Kidney (tissue), 14 donors: Measurements from ENCODE around the gene CEP20. TPM values are rescaled to one million over a fixed set of nuclear protein-coding genes. Genes with fewer than 3 reads are reported as not detected.

ENCODE experiments used
- DNase-seq, 5 donors: peaks; one replicate each; pipeline ENCODE4 v3.0.0-alpha.2; 2013 to 2020
- FAIRE-seq: peaks from 2 replicates; lab custom pipeline; 2012; peaks lifted over from hg19 to GRCh38; lab: Jason Lieb, UNC
- H3K27ac ChIP-seq, 2 donors: one replicate each; pipeline ENCODE4 v1.7.0; 2013; ENCODE audit warnings: low read depth in 2 of 2, low read length in 2 of 2, inconsistent platforms in 1 of 2
- H3K27me3 ChIP-seq: one replicate; pipeline ENCODE4 v1.7.1; 2013; ENCODE audit warnings: low read length, inconsistent platforms; ENCODE audit not compliant: control insufficient read depth, insufficient read depth
- H3K36me3 ChIP-seq, 3 donors: one replicate each; pipeline versions ENCODE4 v1.7.0 to v1.7.1; 2013; ENCODE audit warnings: low read length in 3 of 3, control low read depth in 1 of 3, inconsistent platforms in 1 of 3; ENCODE audit not compliant: insufficient read depth in 3 of 3, control insufficient read depth in 2 of 3
- H3K4me1 ChIP-seq, 3 donors: one replicate each; pipeline versions ENCODE4 v1.7.0 to v1.7.1; 2013; ENCODE audit warnings: low read length in 3 of 3, inconsistent platforms in 1 of 3, low read depth in 1 of 3; ENCODE audit not compliant: control insufficient read depth in 2 of 3, insufficient read depth in 2 of 3
- H3K4me3 ChIP-seq, 3 donors: one replicate each; pipeline versions ENCODE4 v1.7.0 to v1.8.1; 2013; ENCODE audit warnings: low read length in 3 of 3, control low read depth in 1 of 3, inconsistent platforms in 1 of 3
- H3K9ac ChIP-seq, 3 donors: one replicate each; pipeline versions ENCODE4 v1.7.0 to v1.7.1; 2013; ENCODE audit warnings: low read length in 3 of 3, control low read depth in 1 of 3, inconsistent platforms in 1 of 3
- H3K9me3 ChIP-seq, 3 donors: one replicate each; pipeline versions ENCODE4 v1.7.0 to v1.7.1; 2013; ENCODE audit warnings: low read length in 3 of 3, control low read depth in 1 of 3, inconsistent platforms in 1 of 3; ENCODE audit not compliant: control insufficient read depth in 2 of 3, insufficient read depth in 1 of 3
- CTCF ChIP-seq: IDR thresholded peaks from 3 replicates; pipeline ENCODE4 v1.5.1; 2012; ENCODE audit warnings: mild to moderate bottlenecking, moderate library complexity, borderline replicate concordance; ENCODE audit not compliant: insufficient read depth; ENCODE audit errors: extremely low read depth
- intact Hi-C: fragments of 100-400 bp; cut with DNase I; formaldehyde crosslinking; loops from one replicate; pipeline ENCODE4 v1.11.1; 2022
- polyA plus RNA-seq: library from polyadenylated mRNA; stranded (reverse); fragments of 350-450 nt; fragmentation: Illumina TruSeq; extraction: RNeasy Lipid Tissue Mini Kit (QIAGEN cat#74804); gene quantifications from one replicate; pipeline ENCODE4 v1.2.3, GENCODE V29; 2014; ENCODE audit warnings: low read depth, low replicate concordance; ENCODE audit not compliant: insufficient read depth
- total RNA-seq: library from RNA; stranded (reverse); fragmentation: NEBNext Ultra II Directional; extraction: Animal tissue kit (Norgen Biotek cat#: 25700); gene quantifications from one replicate; pipeline ENCODE4 v1.2.1, GENCODE V29; 2021
- donor health status: control.
- donor health status: control.
- donor health status: control.
- donor health status: control.
- donor health status: control.
- donor health status: DM: yes; HTN: yes; CAD: no.
- donor health status: Normal renal cell carcinoma (clear cell type).

The CEP20 gene
- total and polyA plus RNA-seq, 2 donors from 2014 or later: 24.8 to 28.9 TPM

- Histone ChIP-seq H3K9me3 (no peaks in the 10 kb centered on the region), H3K9ac (no peak overlapping the region), H3K36me3 (no peaks in the 10 kb centered on the region), H3K4me3 (no peak overlapping the region), H3K27ac (no peak overlapping the region), H3K27me3 (no peaks in the 10 kb centered on the region), H3K4me1 (no peaks in the 10 kb centered on the region)
- intact Hi-C loops: no loop called here
- no peak for TF ChIP-seq CTCF
- FAIRE-seq: no peak
- DNase-seq: no peak
Observed at GRCh38 chr16:15836965-15837611, 51.3 kb downstream of the CEP20 start.

- Histone ChIP-seq H3K27ac (no peak overlapping the region), H3K9ac (no peak overlapping the region), H3K9me3 (no peaks in the 10 kb centered on the region), H3K27me3 (no peaks in the 10 kb centered on the region), H3K4me3 (no peak overlapping the region), H3K36me3 (no peaks in the 10 kb centered on the region), H3K4me1 (no peaks in the 10 kb centered on the region)
- TF ChIP-seq CTCF: no peak
- FAIRE-seq (no peak), DNase-seq (no peak)
- intact Hi-C loops: no loop called here
Observed at GRCh38 chr16:15836074-15836473, 52.3 kb downstream of the CEP20 start.

- H3K4me3 ChIP-seq: no peak overlapping the region
- intact Hi-C loops: no loop called here
- H3K27ac ChIP-seq: no peak overlapping the region
- H3K36me3 ChIP-seq: no peaks in the 10 kb centered on the region
- no peaks in the 10 kb centered on the region for H3K27me3 ChIP-seq
- DNase-seq (no peak), FAIRE-seq (no peak)
- H3K9ac ChIP-seq: no peak overlapping the region
- no peak for TF ChIP-seq CTCF
- H3K4me1 ChIP-seq: no peaks in the 10 kb centered on the region
- no peaks in the 10 kb centered on the region for H3K9me3 ChIP-seq
Observed at GRCh38 chr16:15835136-15835878, 53.1 kb downstream of the CEP20 start.
